HepG2 (cell line): ENCODE results near the gene HSD17B2. TPM values are rescaled to one million over a fixed set of nuclear protein-coding genes. Genes with fewer than 3 reads are reported as not detected.

ENCODE experiments used
- AHR ChIP-seq: IDR thresholded peaks from 2 replicates; pipeline ENCODE4 v1.6.1; 2018; ENCODE audit warnings: missing genetic modification reagents, missing compliant biosample characterization
- DMTF1 ChIP-seq: sonication (generic); formaldehyde crosslinking; IDR thresholded peaks from 2 replicates; pipeline ENCODE4 v1.4.0; 2020; ENCODE audit warnings: mild to moderate bottlenecking, missing genetic modification reagents
- HNF1A ChIP-seq, 2 experiments: sonication (generic) in 1 of 2; formaldehyde crosslinking in 1 of 2; IDR thresholded peaks; 2 replicates each; pipeline versions ENCODE4 v1.4.0 to v1.6.1; 2016 to 2020; ENCODE audit warnings: borderline replicate concordance in 1 of 2, low read depth in 1 of 2, mild to moderate bottlenecking in 1 of 2, missing genetic modification reagents in 1 of 2
- HOXA3 ChIP-seq: sonication (generic); formaldehyde crosslinking; IDR thresholded peaks from 2 replicates; pipeline ENCODE4 v1.5.0; 2020; ENCODE audit warnings: missing genetic modification reagents
- IKZF5 ChIP-seq: IDR thresholded peaks from 2 replicates; pipeline ENCODE4 v1.6.1; 2018; ENCODE audit warnings: missing genetic modification reagents, mild to moderate bottlenecking, missing compliant biosample characterization
- MYC ChIP-seq: sonication (generic); formaldehyde crosslinking; IDR thresholded peaks from 2 replicates; pipeline ENCODE4 v1.9.0; 2021; ENCODE audit warnings: missing genetic modification reagents, borderline replicate concordance
- NR2F6 ChIP-seq, 2 experiments: IDR thresholded peaks; 2 replicates each; pipeline ENCODE4 v1.6.1; 2016; ENCODE audit warnings: antibody characterized with exemption in 1 of 2, mild to moderate bottlenecking in 1 of 2
- POLR2A ChIP-seq, 2 experiments: IDR thresholded peaks; 2 replicates each; pipeline ENCODE4 v1.6.1; 2011; ENCODE audit warnings: low read depth in 2 of 2, low read length in 2 of 2, mild to moderate bottlenecking in 1 of 2, moderate library complexity in 1 of 2; ENCODE audit not compliant: insufficient read depth in 1 of 2
- TCF7 ChIP-seq: sonication (generic); IDR thresholded peaks from 2 replicates; pipeline ENCODE4 v1.6.1; 2016; ENCODE audit warnings: antibody characterized with exemption, low read depth
- TFDP1 ChIP-seq: IDR thresholded peaks from 2 replicates; pipeline ENCODE4 v1.6.1; 2016; ENCODE audit warnings: missing compliant biosample characterization, missing genetic modification reagents, borderline replicate concordance
- ZBTB20 ChIP-seq: sonication (generic); formaldehyde crosslinking; IDR thresholded peaks from 2 replicates; pipeline ENCODE4 v1.8.1; 2023; ENCODE audit warnings: missing genetic modification reagents, low read depth, mild to moderate bottlenecking, borderline replicate concordance
- ZNF225 ChIP-seq: sonication (generic); formaldehyde crosslinking; IDR thresholded peaks from 2 replicates; pipeline ENCODE4 v1.4.0; 2020; ENCODE audit warnings: mild to moderate bottlenecking, missing genetic modification reagents
- ZNF24 ChIP-seq: fragments of 450-650 bp; IDR thresholded peaks from 2 replicates; pipeline ENCODE4 v1.6.1; 2017; ENCODE audit warnings: antibody characterized with exemption, mild to moderate bottlenecking
- ZNF503 ChIP-seq: sonication (generic); formaldehyde crosslinking; IDR thresholded peaks from 2 replicates; pipeline ENCODE4 v1.4.0; 2020; ENCODE audit warnings: missing genetic modification reagents
- ZNF570 ChIP-seq: sonication (generic); formaldehyde crosslinking; IDR thresholded peaks from 2 replicates; pipeline ENCODE4 v1.4.0; 2020; ENCODE audit warnings: mild to moderate bottlenecking, missing genetic modification reagents, borderline replicate concordance
- ZNF740 ChIP-seq: sonication (generic); formaldehyde crosslinking; IDR thresholded peaks from 2 replicates; pipeline ENCODE4 v1.4.0; 2020; ENCODE audit warnings: missing genetic modification reagents
- ZNF891 ChIP-seq: sonication (generic); formaldehyde crosslinking; IDR thresholded peaks from 2 replicates; pipeline ENCODE4 v1.5.0; 2020; ENCODE audit warnings: mild to moderate bottlenecking, missing genetic modification reagents
- polyA plus RNA-seq, 8 experiments: library from polyadenylated mRNA; depleted of rRNA in 3 of 8; stranded (reverse) in 7 of 8; unstranded in 1 of 8; fragments of >200 nt; fragmentation: Illumina TruSeq in 4 of 8; extraction: Trizol in 4 of 8; gene quantifications; 2 replicates each; pipeline versions ENCODE4 v1.2.1 to v1.2.3, GENCODE V29; 2011 to 2016; ENCODE audit warnings: low read depth in 4 of 8, missing spikeins in 1 of 8, mixed read lengths in 1 of 8; ENCODE audit not compliant: insufficient read depth in 1 of 8
- total RNA-seq, 5 experiments: library from RNA; depleted of rRNA; stranded (reverse); fragments of >200 nt; fragmentation: Illumina TruSeq; extraction: Trizol; gene quantifications; 2 replicates each; pipeline ENCODE4 v1.2.3, GENCODE V29; 2016; ENCODE audit warnings: low read depth in 1 of 5

The HSD17B2 gene
- total and polyA plus RNA-seq, 2 of the 13 experiments (the other 11 are each of a cell fraction or from before 2014, with no cell fraction given): 26.3 to 69.3 TPM

- TF ChIP-seq HNF1A (IDR thresholded peaks at IDR 0.05; ENCODE audit: low read depth) (peak; percentile 76), HNF1A (CRISPR knock-in tag; IDR thresholded peaks at IDR 0.05; ENCODE audit: borderline replicate concordance) (peak; percentile 66; the same call in 1 of the 2 replicates), DMTF1 (CRISPR knock-in tag) (no peak; the same call in 1 of the 2 replicates), HOXA3 (CRISPR knock-in tag) (peak; percentile 64; the same call in 1 of the 2 replicates), ZNF24 (peak; percentile 5; the same call in 1 of the 2 replicates), POLR2A (IDR thresholded peaks at IDR 0.05; ENCODE audit: insufficient read depth in 1 of 2, low read depth in 2 of 2, low read length in 2 of 2) (0 out of 4 replicates have a peak, but pooled peaks of 1 of the 2 experiments have one; percentile 2), ZNF225 (no peak), AHR (CRISPR knock-in tag) (no peak; the same call in 1 of the 2 replicates), TCF7 (peak; percentile 96), TFDP1 (CRISPR knock-in tag) (no peak), IKZF5 (CRISPR knock-in tag) (peak; percentile 89), MYC (CRISPR knock-in tag) (no peak), ZNF570 (no peak), ZNF740 (CRISPR knock-in tag) (no peak), ZNF891 (CRISPR knock-in tag) (no peak), NR2F6 (IDR thresholded peaks at IDR 0.05) (peak; percentile 90), NR2F6 (CRISPR knock-in tag; IDR thresholded peaks at IDR 0.05) (peak; percentile 95), ZNF503 (peak; percentile 86; the same call in 1 of the 2 replicates), ZBTB20 (peak; percentile 69; the same call in 1 of the 2 replicates)
These were observed 47.6 kb downstream of the HSD17B2 start (continued) for GRCh38 chr16:82082543-82083244.
